Measurements from ENCODE around the gene CASS4.

GRCh38 chr20:56371977-56372376 lies 40.1 kb upstream of the CASS4 start:
- no peak for TF ChIP-seq GATA2 (IDR thresholded peaks at IDR 0.05; ENCODE audit: low read depth, low read length)
- TF ChIP-seq GATA3 (IDR thresholded peaks at IDR 0.05; ENCODE audit: low read depth, low read length): no peak

All from SH-SY5Y (cell line).